H1 (cell line): ENCODE data around the gene CIAO2A. TPM values are rescaled to one million over a fixed set of nuclear protein-coding genes. Genes with fewer than 3 reads are reported as not detected.

Source experiments
- CTCF ChIA-PET: fragments of 300-600 bp; sonication (Branson Sonifier 250); formaldehyde crosslinking; loops from one replicate; lab custom pipeline; 2021; ENCODE audit not compliant: partially characterized antibody; lab: Charles Lee
- POLR2A ChIA-PET: fragments of 300-600 bp; sonication (Branson Sonifier 250); formaldehyde crosslinking; loops from one replicate; lab custom pipeline; 2021; ENCODE audit warnings: inconsistent platforms; ENCODE audit not compliant: partially characterized antibody; lab: Charles Lee
- DNase-seq, 2 experiments: peaks; one replicate each; pipeline versions ENCODE4 v3.0.0 to v3.0.0-alpha.2; 2010 to 2022; ENCODE audit warnings: low spot score in 2 of 2, low read depth in 1 of 2, mixed read lengths in 1 of 2
- FAIRE-seq: peaks from 2 replicates; lab custom pipeline; 2011; peaks lifted over from hg19 to GRCh38; lab: Jason Lieb, UNC
- H2AFZ ChIP-seq: 2 replicates; pipeline ENCODE4 v1.8.1; 2012; ENCODE audit warnings: low read length, inconsistent platforms
- H2AK5ac ChIP-seq: 2 replicates; pipeline ENCODE4 v1.6.1; 2013; ENCODE audit warnings: low read depth, low read length
- H2BK120ac ChIP-seq: replicated peaks from 2 replicates; pipeline ENCODE3; 2013; ENCODE audit warnings: low read depth, low read length, inconsistent platforms
- H2BK12ac ChIP-seq: 2 replicates; pipeline ENCODE4 v1.6.1; 2013; ENCODE audit warnings: low read depth, low read length
- H2BK15ac ChIP-seq: 2 replicates; pipeline ENCODE4 v1.6.1; 2013; ENCODE audit warnings: low read length
- H2BK20ac ChIP-seq: 2 replicates; pipeline ENCODE4 v1.6.1; 2013; ENCODE audit warnings: low read length
- H2BK5ac ChIP-seq: 2 replicates; pipeline ENCODE4 v1.6.1; 2013; ENCODE audit warnings: low read depth, low read length
- H3K14ac ChIP-seq: 2 replicates; pipeline ENCODE4 v1.6.1; 2013; ENCODE audit warnings: inconsistent platforms; ENCODE audit not compliant: insufficient read length
- H3K18ac ChIP-seq: 2 replicates; pipeline ENCODE4 v1.6.1; 2013; ENCODE audit warnings: low read length; ENCODE audit errors: extremely low read depth
- H3K23ac ChIP-seq: 2 replicates; pipeline ENCODE4 v1.6.1; 2013; ENCODE audit warnings: inconsistent platforms; ENCODE audit not compliant: insufficient read length
- H3K23me2 ChIP-seq: 2 replicates; pipeline ENCODE4 v1.6.1; 2013; ENCODE audit warnings: low read depth, low read length
- H3K27ac ChIP-seq: 2 replicates; pipeline ENCODE4 v1.6.1; 2011; ENCODE audit warnings: low read depth, low read length, inconsistent platforms
- H3K27me3 ChIP-seq, 4 experiments: replicated peaks in 1 of 4; 1 replicate in 1 of 4; 2 replicates in 3 of 4; pipeline versions ENCODE4 v1.6.1 to v1.8.1; 2011 to 2013; ENCODE audit warnings: low read length in 3 of 4, mild to moderate bottlenecking in 3 of 4, inconsistent platforms in 2 of 4, mixed read lengths in 2 of 4, moderate library complexity in 1 of 4; ENCODE audit not compliant: control insufficient read depth in 3 of 4, insufficient read depth in 3 of 4; ENCODE audit errors: extremely low read depth in 1 of 4
- H3K36me3 ChIP-seq, 4 experiments: 2 replicates each; pipeline versions ENCODE4 v1.6.1 to v1.8.1; 2011 to 2013; ENCODE audit warnings: mild to moderate bottlenecking in 4 of 4, low read length in 3 of 4, moderate library complexity in 2 of 4, control low read depth in 1 of 4, inconsistent platforms in 1 of 4; ENCODE audit not compliant: insufficient read depth in 4 of 4, control insufficient read depth in 2 of 4
- H3K4ac ChIP-seq: replicated peaks from 2 replicates; pipeline ENCODE3; 2013; ENCODE audit warnings: low read length, low read depth, mixed read lengths, inconsistent platforms; ENCODE audit not compliant: insufficient read length
- H3K4me1 ChIP-seq, 4 experiments: replicated peaks in 1 of 4; 1 replicate in 1 of 4; 2 replicates in 3 of 4; pipeline versions ENCODE4 v1.6.1 to v1.8.1; 2011 to 2013; ENCODE audit warnings: low read length in 3 of 4, inconsistent platforms in 2 of 4, mixed read lengths in 1 of 4; ENCODE audit not compliant: insufficient read depth in 4 of 4, control insufficient read depth in 3 of 4
- H3K4me2 ChIP-seq, 2 experiments: 2 replicates each; pipeline versions ENCODE4 v1.6.1 to v1.8.1; 2011 to 2013; ENCODE audit warnings: low read depth in 2 of 2, low read length in 2 of 2, control low read depth in 1 of 2, inconsistent platforms in 1 of 2, mild to moderate bottlenecking in 1 of 2; ENCODE audit not compliant: insufficient read depth in 1 of 2
- H3K4me3 ChIP-seq, 4 experiments: fragments of 200-600, 300-600 bp in 1 of 4; sonication (generic), shearing (Covaris generic), sonication (Bioruptor Twin) in 1 of 4; 2 replicates each; pipeline versions ENCODE4 v1.5.1 to v1.8.1; 2011 to 2016; ENCODE audit warnings: low read length in 4 of 4, low read depth in 3 of 4, control low read depth in 2 of 4, inconsistent platforms in 2 of 4, mild to moderate bottlenecking in 2 of 4, mixed read lengths in 1 of 4, moderate library complexity in 1 of 4; ENCODE audit not compliant: insufficient read depth in 2 of 4; ENCODE audit errors: extremely low read depth in 1 of 4
- H3K56ac ChIP-seq: replicated peaks from 2 replicates; pipeline ENCODE3; 2013; ENCODE audit warnings: low read depth, mild to moderate bottlenecking, mixed read lengths, low read length, inconsistent platforms; ENCODE audit not compliant: insufficient read length
- H3K79me1 ChIP-seq: 2 replicates; pipeline ENCODE4 v1.6.1; 2013; ENCODE audit warnings: low read depth, low read length, control low read depth
- H3K79me2 ChIP-seq, 2 experiments: 2 replicates each; pipeline versions ENCODE4 v1.6.1 to v1.8.1; 2012 to 2013; ENCODE audit warnings: low read length in 2 of 2, mild to moderate bottlenecking in 2 of 2, inconsistent platforms in 1 of 2; ENCODE audit not compliant: insufficient read depth in 2 of 2, control insufficient read depth in 1 of 2
- H3K9ac ChIP-seq, 4 experiments: replicated peaks in 1 of 4; 1 replicate in 1 of 4; 2 replicates in 3 of 4; pipeline versions ENCODE4 v1.6.1 to v1.8.1; 2011 to 2013; ENCODE audit warnings: low read depth in 3 of 4, low read length in 3 of 4, control low read depth in 2 of 4, mild to moderate bottlenecking in 2 of 4, moderate library complexity in 2 of 4, inconsistent platforms in 1 of 4; ENCODE audit errors: extremely low read depth in 1 of 4
- H3K9me3 ChIP-seq, 2 experiments: 2 replicates each; pipeline versions ENCODE4 v1.6.1 to v1.8.1; 2012 to 2013; ENCODE audit warnings: mild to moderate bottlenecking in 2 of 2, moderate library complexity in 2 of 2, control low read depth in 1 of 2, inconsistent platforms in 1 of 2, low read depth in 1 of 2, low read length in 1 of 2, mixed read lengths in 1 of 2; ENCODE audit not compliant: insufficient read depth in 2 of 2
- H4K20me1 ChIP-seq, 2 experiments: replicated peaks in 1 of 2; 2 replicates each; pipeline versions ENCODE3 to v1.8.1; 2011 to 2013; ENCODE audit warnings: inconsistent platforms in 2 of 2, low read length in 2 of 2, mild to moderate bottlenecking in 1 of 2; ENCODE audit not compliant: insufficient read depth in 2 of 2, control insufficient read depth in 1 of 2
- H4K5ac ChIP-seq: 2 replicates; pipeline ENCODE4 v1.6.1; 2013; ENCODE audit warnings: low read length, low read depth, mixed read lengths, inconsistent platforms; ENCODE audit not compliant: insufficient read length
- H4K8ac ChIP-seq: 2 replicates; pipeline ENCODE4 v1.8.0; 2013; ENCODE audit warnings: mild to moderate bottlenecking, moderate library complexity, low read length, inconsistent platforms; ENCODE audit not compliant: insufficient read depth; ENCODE audit errors: extremely low read depth
- H4K91ac ChIP-seq: replicated peaks from 2 replicates; pipeline ENCODE3; 2013; ENCODE audit warnings: low read length, mixed read lengths, inconsistent platforms; ENCODE audit not compliant: insufficient read length
- WGBS, 2 experiments: shearing (Covaris generic) in 1 of 2; methylation state at CpG; one replicate each; pipeline versions ENCODE4 v1.1.6 to v1.1.7; 2013 to 2015; ENCODE audit warnings: low lambda C conversion rate in 2 of 2, mixed read lengths in 2 of 2, inconsistent platforms in 1 of 2, low coverage in 1 of 2, missing lambda C conversion rate in 1 of 2; ENCODE audit not compliant: insufficient replicate concordance in 2 of 2, insufficient coverage in 1 of 2, insufficient read length in 1 of 2; ENCODE audit errors: extremely low coverage in 1 of 2, missing lambda C conversion rate in 1 of 2; 5-methylcytosine and 5-hydroxymethylcytosine counted together
- polyA plus RNA-seq, 7 experiments: library from polyadenylated mRNA; depleted of rRNA in 3 of 7; stranded (reverse) in 5 of 7; unstranded in 2 of 7; fragments of >200 nt in 5 of 7; fragments of 200-250 nt in 2 of 7; gene quantifications; 1 replicate in 5 of 7; 2 replicates in 1 of 7; 4 replicates in 1 of 7; pipeline versions ENCODE4 v1.2.1 to v1.2.3, GENCODE V29; 2011 to 2013; ENCODE audit warnings: missing spikeins in 2 of 7, mixed read lengths in 2 of 7
- total RNA-seq: library from RNA; stranded (reverse); fragmentation: NEBNext Ultra II Directional; extraction: Animal tissue kit (Norgen Biotek cat#: 25700); gene quantifications from 2 replicates; pipeline ENCODE4 v1.2.1, GENCODE V29; 2021

CIAO2A gene
- total and polyA plus RNA-seq, 2 of the 8 experiments (the other 6 are each of a cell fraction or from before 2014, with no cell fraction given): 76.4 to 86.5 TPM

GRCh38 chr15:64037116-64037515, 56.5 kb downstream of the CIAO2A start:
- Histone ChIP-seq H2BK15ac (no peak overlapping the region), H2BK5ac (no peak overlapping the region), H2AK5ac (no peak overlapping the region), H3K4me1 (peaks cover 0 to 6% (median 1%) of the 10 kb centered on the region in 4 experiments; a peak in 2 of 7 replicates), H2BK120ac (no peak overlapping the region), H3K4me2 (no peak overlapping the region), H3K79me1 (no peaks in the 10 kb centered on the region), H3K23me2 (no peaks in the 10 kb centered on the region), H2BK12ac (no peak overlapping the region), H4K20me1 (peaks cover 0 to 3% of the 10 kb centered on the region in 2 experiments), H4K5ac (no peak overlapping the region), H2BK20ac (no peak overlapping the region), H3K9ac (no peak overlapping the region), H3K56ac (no peak overlapping the region), H4K8ac (no peak overlapping the region), H3K23ac (no peak overlapping the region), H4K91ac (no peak overlapping the region), H3K18ac (no peak overlapping the region), H2AFZ (no peak overlapping the region), H3K27ac (no peak overlapping the region), H3K14ac (no peak overlapping the region), H3K79me2 (no peaks in the 10 kb centered on the region), H3K4me3 (no peak overlapping the region), H3K9me3 (no peaks in the 10 kb centered on the region), H3K27me3 (no peaks in the 10 kb centered on the region), H3K4ac (no peak overlapping the region), H3K36me3 (no peaks in the 10 kb centered on the region)
- ChIA-PET CTCF (interaction anchor here (0.6 to 2.7 kb wide), 7 partner anchors 8 to 285 kb away, joined by 3 to 11 read pairs (median 5); partner anchors contain the start of gene DAPK2), POLR2A (no interaction called here)
- FAIRE-seq (no peak), DNase-seq (no peak)
- WGBS, 2 experiments: 93% methylated on average over 3 of the region's 3 CpGs; no CpG with 5 or more reads in 1 of the 2 experiments
